Activated CD8-positive, alpha-beta memory T cell treated with anti-CD3 and anti-CD28 coated beads, Interleukin-2, amount 50 U/mL, for 48 hours (primary cell): ENCODE measurements around the gene SERP2.

Source experiments
- DNase-seq: peaks from one replicate; pipeline ENCODE4 v3.0.0-alpha.2; 2020

Gene SERP2

GRCh38 chr13:44389060-44389666 is 15.5 kb downstream of the SERP2 start:
- no peak for DNase-seq

GRCh38 chr13:44389876-44390275 is 16.3 kb downstream of the SERP2 start:
- DNase-seq, result no peak

GRCh38 chr13:44393391-44393790 is 19.8 kb downstream of the SERP2 start:
- no peak for DNase-seq

DNA sequence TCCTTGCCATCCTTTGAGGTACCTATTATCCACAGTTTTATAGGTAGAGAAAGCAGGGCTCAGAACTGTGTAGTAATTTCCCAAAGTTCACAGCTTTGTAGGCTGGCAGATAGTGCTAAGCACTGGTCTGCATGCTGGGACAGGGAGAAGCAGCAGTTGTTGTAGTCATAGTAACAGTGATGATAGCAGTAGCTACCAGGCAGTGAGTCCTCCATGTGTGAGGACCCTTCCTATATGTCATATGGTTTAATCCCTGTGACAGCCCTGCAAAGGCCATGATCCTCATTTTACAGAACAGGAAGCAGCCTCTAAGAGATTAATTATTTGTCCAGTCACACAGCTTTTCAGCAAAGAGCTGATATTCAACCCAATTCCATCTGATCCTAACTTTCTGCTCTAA is 21.0 kb downstream of the SERP2 start:
- DNase-seq, result no peak

DNA sequence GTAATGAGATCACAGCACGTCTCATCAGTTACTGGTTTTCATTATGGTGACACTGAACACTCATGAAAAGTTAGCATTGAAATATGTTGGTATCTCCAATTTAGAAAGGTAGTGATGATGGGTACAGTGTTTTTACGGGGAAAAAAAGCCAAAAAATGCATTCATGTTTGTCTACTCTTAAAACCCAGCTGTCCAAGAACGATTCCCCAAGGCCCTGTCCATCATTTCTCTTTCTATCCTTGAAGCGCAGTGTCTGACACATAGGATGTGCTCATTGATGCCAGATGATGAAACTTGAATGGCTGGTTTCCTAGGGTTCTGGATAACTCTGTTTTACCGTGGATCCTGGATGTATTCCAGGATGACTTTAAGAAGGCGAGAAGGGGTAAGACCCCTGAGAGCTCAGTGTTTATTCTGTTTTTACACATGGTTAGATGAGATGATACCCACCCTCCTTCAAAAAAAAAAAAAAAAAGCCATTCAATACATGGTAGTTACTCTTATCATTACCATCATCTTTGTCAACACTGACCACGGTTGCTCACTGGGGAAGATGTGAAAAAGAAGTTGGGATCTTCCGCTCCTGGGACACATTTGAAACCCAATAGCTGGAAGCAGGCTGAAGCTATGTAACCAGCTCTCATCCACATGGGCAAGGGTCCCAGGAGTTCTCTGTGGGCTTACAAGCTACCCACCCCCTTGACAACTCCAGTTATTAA is 22.5 kb downstream of the SERP2 start:
- no peak for DNase-seq

- DNase-seq, result no peak
Measured at GRCh38 chr13:44396701-44397580, 23.3 kb downstream of the SERP2 start.

DNA sequence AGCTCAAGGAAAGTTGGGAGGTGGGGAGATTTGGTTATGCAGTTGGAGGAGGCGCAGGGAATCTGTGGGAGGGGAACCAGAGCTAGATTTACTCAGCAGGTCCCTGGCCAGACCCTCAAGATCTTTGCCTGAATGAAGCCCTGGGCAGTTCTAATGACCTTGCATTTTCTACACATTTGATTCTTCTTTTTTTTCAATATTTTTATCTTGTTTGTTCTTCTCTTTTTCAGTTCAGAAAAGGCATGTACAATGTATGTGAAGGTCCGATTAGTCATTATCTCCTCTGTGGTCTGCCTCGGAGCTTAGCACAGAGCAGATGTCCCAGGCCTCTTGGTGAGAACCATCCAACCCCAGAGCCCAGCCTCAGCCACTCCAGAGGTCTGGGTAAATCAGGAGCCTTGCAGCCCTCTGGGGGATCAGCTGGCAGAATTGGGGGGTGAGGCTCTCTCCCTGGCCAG is 24.2 kb downstream of the SERP2 start:
- DNase-seq, result no peak

GRCh38 chr13:44398606-44399005 is 25.0 kb downstream of the SERP2 start:
- no peak for DNase-seq

DNA sequence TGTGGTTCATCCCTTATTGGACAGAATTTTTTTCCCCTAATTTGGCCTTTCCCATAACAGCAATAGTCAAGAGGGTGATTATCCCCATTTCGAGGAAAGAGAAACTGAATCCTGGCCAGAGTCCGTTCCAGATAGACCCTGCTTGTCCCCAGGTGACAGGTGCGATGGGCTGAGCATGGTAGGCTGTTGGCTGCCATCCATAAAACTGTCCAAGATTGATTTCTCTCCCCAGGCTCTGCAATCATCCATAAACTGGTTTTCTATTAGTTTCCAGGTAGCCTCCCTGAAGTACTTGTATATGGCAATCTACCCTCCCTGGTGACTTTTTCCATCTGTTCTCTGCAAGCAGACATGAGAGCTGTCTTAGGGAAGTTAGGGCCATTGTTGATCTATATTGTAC is 25.4 kb downstream of the SERP2 start:
- DNase-seq, result no peak

GRCh38 chr13:44400736-44401135 is 27.1 kb downstream of the SERP2 start:
- no peak for DNase-seq

DNA sequence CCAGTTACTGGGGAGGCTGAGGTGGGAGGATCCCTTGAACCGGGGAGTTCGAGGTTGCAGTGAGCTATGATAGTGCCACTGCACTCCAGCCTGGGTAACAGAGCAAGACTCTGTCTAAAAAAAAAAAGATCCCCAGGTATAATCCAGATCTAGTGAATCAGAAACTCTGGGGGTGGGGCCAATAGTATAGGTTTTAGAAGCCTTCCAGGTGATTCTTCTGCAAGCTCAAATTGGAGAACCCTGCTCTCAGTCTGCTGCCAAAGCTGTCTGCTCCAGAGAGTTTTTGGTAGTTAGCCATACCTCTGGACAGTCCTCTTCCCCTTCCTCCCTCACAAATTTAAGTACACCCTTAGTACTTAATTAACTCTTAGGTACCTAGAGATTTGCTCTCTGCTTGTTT is 28.0 kb downstream of the SERP2 start:
- DNase-seq, result no peak

DNA sequence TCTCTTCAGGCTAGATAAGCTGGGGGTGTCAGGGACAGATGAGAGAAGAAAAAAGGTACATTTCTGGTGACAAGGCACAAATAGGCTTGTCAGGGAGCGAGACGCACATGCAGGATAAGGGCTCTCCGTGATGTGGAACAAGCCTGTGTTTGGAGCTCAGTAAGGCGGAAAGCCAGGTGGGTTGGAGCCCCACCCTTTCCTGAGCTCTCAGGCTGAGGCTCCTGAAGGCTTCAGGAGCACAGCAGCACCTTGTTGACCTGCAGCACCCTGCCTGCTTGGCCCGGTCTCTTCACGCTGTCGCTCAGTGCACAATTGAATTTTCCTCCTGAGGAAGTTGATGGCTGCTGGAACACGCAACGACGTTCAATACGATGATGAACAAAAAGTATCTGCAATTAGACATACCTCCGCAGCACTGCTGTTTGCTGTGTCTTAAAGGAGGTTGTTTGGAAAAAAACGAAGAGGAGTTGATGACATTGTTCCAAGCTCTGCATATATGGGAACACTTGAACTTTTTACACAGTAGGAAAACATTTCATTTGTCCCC is 29.3 kb downstream of the SERP2 start:
- no peak for DNase-seq

- DNase-seq, result no peak
Measured at GRCh38 chr13:44403461-44404056, 29.9 kb downstream of the SERP2 start.

GRCh38 chr13:44404261-44405132 is 30.9 kb downstream of the SERP2 start:
- no peak for DNase-seq

GRCh38 chr13:44406617-44407016 is 33.0 kb downstream of the SERP2 start:
- DNase-seq, result no peak

GRCh38 chr13:44407379-44407778 is 33.8 kb downstream of the SERP2 start:
- DNase-seq, result no peak

DNA sequence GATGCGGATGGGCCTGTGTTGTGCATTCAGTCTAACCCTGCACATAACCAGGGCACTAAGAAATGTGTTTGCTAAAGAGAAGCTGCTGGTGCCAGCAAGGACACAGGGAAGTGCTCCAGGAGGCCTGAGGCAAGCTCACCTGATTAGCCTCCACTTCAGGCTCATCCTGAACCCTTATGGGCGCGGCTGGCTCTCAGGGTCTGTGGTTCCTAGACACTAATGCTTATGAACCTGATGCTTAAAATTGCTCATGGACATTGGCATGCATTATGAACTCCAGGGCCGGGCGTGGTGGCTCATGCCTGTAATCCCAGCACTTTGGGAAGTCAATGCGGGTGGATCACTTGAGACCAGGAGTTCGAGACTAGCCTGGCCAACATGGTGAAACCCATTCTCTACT is 34.3 kb downstream of the SERP2 start:
- no peak for DNase-seq

GRCh38 chr13:44409595-44409994 is 36.0 kb downstream of the SERP2 start:
- no peak for DNase-seq

GRCh38 chr13:44410328-44410859 is 36.8 kb downstream of the SERP2 start:
- no peak for DNase-seq

- no peak for DNase-seq
Measured at GRCh38 chr13:44411841-44412240, 38.2 kb downstream of the SERP2 start.

GRCh38 chr13:44412346-44412935 is 38.8 kb downstream of the SERP2 start:
- DNase-seq, result no peak
